ENCODE measurements around the gene USP46.

Gene USP46

DNA sequence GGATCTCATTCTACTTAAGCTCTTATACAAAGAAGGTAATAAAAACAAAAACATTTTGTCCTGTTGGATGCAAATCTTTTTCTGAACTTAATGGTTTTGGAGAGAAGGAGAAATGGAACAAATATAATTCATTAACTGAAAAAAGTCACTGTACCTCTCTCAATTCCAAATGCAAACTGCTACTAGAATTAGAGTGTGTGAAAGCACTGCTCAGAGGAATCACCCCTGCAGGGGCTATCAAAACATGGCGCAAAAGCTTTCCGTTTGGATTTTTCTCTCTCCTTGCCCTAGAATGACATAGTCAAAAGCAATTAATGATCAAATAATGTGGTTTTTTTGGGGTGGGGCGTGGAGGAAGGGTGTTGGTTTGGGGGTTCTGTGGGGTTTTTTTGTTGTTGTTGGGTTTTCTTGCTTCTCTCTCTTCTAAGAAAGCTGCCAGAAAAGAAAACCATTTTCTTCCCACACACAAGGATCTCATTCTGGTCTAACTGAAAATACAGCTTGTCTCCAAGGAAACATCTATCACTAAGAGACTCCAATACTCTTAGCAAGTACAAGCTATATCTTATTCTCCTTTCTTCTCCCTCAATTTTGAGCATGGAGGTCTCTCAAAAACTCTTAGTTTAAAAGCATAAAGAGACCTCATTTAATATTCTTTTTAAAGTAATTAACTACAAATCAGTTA, 41.6 kb downstream of the USP46 start:
- no peak for DNase-seq (ENCODE audit: low read depth)

DNA sequence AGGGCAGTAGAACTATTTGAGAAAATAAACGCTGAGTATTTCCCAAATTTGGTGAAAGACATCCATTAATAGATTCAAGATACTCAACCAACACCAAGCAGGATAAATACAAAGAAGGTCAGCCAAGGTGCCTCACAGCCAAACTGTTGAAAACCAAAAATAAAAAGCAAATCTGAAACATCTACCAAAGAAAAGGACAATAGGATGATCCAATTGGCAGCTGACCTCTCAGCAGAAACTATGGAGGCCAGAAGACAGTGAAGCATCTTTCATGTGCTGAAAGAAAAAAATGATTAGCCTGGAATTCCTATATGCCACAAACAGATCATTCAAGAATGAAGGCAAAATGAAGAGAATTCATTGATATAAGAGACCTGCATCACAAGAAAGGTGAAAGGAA, 44.9 kb downstream of the USP46 start:
- no peak for DNase-seq (ENCODE audit: low read depth)

DNA sequence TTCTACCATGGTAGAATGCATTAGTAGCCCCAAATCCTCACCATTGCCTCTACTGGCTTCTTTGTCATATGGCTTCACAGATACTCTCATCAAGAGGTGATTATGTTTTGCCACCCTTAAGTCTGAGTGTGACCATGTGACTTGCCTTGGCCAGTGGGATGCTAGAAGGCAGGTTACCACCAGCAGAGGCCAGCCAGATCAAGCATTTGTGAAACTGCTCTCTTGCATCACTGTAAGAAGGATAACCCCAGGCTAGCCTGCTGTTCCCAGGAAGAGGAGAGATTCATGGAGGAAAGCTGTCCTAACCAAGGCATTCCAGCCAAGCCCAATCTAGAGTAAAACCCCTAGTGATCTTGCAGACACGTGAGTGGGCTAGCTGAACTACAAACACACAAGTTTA, 46.8 kb downstream of the USP46 start:
- no peak for DNase-seq (ENCODE audit: low read depth)

DNA sequence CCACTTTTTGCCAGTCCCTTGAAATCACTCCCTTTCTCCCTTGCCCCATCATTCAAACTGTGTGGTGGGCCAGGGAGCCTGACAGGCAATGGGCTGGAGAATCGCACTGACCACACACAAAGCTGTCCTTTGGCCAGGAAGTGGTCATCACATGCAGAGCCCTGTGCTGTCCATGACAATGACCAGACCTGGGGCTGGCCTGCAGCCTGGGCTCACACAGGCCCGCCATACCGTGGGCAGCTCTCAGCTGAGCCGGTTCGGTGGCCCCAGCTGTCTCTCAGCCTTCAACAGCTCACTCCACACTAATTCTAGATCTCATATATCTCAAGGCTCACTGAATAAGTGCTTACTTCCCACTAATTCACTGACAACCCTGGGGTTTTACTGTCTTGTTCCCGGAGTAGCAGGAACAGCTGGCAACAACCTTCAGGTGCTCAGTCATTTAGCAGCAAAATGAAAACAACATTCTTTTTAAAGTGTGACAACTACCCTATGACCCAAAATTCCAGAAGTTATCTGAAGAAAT, 48.0 kb downstream of the USP46 start:
- DNase-seq (ENCODE audit: low read depth): no peak

DNA sequence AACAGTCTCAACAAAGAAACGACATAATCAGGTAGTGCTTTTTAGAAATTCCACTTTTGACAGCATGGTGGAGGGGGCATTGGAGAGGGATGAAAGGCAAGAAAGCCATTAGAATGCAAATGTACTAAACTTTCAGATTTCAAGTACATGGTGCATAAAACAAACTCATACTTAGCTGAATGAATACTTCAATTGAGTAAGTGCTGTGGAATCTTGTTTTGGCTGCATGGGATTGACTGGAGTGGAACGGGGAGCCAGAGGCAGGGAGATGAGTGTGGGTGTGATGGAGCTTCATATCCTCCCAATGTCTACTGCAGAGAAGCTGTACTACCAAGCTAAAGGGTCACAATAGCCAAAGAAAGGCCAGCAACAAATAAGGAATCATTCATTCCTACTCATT, 52.4 kb downstream of the USP46 start:
- peak; percentile 10 for DNase-seq (ENCODE audit: low read depth)

DNA sequence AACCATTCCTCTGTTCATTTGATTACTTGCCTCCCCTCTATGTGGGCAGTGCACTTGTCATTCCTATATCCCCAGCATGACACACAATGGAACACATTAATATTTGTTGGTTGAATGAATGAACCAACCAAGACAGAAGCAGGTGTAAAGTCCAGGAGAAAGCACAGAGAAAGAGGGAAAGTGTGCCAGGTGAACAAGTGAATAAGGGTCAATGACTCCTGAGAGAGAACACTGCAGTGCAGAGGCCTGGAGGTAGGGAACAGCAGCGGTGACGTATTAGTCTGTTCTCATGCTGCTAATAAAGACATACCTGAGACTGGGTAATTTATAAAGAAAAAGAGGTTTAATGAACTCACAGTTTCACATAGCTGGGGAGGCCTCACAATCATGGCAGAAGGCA, 53.1 kb downstream of the USP46 start:
- no peak for DNase-seq (ENCODE audit: low read depth)

DNA sequence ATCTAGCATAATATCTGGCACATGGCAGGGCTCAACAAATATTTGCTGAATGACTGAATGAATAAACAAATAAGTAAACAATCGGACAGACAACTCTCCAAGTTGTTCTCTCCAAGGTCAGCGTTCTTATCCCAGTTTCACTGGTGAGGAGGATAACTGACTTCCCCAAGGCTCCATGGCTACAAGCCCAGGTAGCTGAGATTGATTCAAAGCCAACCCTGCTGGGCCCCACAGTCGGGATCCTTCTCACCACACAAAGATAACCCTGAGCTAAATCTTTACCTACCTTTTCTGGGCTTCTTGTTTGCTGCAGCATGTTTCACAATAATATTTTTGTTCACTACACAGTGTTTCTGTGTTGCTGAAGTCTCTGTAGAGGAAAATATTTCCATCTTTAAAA, 54.9 kb downstream of the USP46 start:
- no peak for DNase-seq (ENCODE audit: low read depth)

DNA sequence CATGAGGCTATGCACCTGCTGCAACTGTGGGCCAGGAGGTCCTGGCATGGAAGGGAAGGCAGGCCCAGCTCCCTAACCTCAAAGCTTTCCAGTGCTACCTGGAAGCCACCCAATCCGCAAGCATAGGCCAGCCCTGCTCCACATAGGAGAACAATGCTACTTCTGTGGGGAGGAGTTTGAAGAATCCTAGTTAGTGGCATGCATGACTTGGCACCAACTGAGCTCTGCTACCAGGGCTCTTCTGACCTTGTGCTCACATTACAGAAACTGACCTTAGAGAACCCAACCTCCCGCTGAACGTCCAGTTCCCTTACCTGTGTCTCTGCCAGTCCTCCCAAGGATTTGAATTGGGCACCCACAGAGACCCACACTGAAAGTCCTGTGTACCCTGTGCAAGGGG, 58.8 kb downstream of the USP46 start:
- no peak for DNase-seq (ENCODE audit: low read depth)

DNA sequence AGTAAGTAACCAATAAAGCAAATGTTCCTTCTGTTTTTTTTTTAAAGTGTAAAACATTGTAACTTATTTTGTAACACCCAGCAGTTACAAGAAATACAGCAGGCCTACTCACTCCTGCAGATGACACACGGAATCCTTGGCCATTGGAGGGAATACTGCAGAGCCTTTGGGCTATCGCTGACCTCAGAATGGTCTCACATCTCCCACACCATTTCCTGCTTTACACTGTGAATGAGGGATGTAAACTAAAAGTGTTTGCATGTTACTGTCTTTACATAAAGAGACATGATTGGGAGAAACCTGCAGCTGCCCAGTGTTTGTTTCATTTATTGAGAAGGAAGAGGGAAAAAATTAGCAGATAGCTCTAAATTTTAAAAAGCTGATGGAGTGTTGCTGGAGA, 64.1 kb downstream of the USP46 start:
- DNase-seq (ENCODE audit: low read depth): no peak

DNA sequence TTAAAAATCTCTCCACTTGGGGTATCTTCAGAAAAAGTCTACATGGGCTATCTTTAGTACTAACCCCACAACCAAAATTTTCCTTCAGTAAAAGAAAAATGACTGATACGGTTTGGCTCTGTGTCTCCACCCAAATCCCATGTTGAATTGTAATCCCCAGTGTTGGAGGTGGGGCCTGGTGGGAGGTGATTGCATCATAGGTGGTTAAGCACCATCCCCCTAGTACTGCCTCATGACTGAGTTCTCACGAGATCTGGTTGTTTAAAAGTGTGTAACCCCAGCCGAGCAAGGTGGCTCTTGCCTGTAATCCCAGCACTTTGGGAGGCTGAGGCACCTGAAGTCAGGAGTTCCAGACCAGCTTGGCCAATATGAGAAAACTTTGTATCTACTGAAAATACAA, 66.8 kb downstream of the USP46 start:
- DNase-seq (ENCODE audit: low read depth): no peak

DNA sequence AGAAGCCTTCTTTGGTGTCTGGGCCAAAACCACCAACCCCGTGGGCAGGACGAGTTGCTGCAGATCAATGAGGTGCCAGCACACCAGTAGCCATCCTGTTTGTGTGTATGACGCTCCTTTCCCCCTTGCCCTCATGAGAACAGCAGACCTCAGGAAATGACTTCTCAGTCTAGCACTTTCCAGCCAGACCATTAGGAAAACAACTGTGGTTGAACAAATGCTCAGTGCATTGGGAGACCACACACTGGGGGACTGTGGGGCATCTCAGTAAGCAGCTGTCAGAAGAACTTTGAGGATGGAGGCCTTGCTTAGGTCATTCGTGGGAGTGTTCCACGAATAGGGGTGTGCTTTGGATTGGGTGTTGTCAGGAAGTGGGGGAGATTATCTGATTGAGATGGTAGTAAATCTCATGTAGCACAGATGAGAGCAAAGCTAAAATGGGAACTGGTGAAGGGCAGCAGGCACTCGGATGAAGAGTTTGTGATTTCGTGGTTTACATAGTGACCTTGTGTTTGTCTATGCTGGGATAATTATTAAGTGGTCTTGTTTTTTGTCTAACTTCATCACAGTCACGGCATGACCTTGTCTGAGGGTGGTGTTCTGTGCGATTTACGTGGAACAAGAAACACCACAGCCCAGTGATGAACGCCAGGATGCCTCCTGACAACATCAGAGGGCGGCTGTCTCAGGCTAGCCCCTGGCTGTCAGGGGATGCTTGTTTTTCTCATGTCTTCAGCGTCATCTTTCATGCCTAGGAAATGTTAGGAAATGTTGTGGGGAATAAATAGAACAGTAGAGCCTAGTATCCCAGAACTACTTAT, 70.1 kb downstream of the USP46 start:
- DNase-seq (ENCODE audit: low read depth): no peak

DNA sequence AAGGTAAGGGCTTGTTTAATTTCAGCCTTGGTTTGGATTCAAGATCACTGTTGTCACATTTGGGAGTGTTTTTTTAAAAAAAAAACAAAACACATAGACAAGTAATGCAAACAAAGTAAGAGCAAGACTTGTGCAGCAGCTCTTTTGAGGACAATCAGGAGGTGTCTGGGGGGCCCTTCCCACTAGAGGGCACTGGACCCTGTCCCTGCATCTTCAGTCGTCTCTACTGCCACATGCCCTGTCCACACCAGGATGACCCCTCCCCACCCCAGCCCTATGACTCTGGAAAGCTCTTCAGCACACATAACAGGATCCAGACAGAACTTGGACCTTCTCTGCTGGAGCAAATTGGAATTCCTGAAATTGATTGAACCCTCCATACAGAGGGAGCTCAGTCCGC, 71.0 kb downstream of the USP46 start:
- DNase-seq (ENCODE audit: low read depth): no peak

DNA sequence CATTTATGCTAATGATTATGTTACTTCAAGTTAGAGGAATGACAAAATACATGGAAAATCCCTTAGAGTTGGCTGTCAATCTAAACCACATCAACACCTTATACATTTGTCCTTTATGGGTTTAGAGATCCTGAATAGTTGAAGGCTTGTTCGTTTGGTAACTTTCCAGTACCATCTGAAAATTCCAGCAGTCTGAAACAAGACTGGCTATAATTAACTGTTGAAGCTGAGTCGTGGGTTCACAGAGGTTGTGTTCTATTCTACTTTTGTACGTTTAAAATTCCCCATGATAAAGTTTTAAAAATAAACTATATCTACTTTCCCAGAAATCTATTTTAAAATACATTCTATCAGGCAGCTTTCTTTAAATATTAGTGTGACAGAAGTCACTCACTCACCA, 73.0 kb downstream of the USP46 start:
- DNase-seq (ENCODE audit: low read depth): no peak

DNA sequence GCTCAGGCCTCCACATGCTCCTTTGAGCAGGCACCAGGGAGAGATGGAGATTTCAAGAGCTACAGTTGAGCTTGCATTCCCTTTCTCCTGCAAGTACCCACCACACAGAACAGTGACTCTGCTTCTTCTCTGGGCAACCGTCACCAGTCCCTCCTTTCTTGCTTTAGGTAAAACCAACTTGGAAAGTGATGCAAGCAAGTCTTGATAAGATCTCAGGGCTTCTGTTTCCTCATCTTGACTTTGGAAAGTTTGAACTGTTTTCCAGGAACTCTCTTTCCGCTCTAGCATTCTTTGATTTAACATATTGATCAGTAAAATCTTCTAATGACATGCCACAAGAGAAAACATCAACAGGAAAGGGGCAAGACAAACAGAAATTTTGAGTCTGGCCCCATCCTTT, 73.7 kb downstream of the USP46 start:
- no peak for DNase-seq (ENCODE audit: low read depth)

DNA sequence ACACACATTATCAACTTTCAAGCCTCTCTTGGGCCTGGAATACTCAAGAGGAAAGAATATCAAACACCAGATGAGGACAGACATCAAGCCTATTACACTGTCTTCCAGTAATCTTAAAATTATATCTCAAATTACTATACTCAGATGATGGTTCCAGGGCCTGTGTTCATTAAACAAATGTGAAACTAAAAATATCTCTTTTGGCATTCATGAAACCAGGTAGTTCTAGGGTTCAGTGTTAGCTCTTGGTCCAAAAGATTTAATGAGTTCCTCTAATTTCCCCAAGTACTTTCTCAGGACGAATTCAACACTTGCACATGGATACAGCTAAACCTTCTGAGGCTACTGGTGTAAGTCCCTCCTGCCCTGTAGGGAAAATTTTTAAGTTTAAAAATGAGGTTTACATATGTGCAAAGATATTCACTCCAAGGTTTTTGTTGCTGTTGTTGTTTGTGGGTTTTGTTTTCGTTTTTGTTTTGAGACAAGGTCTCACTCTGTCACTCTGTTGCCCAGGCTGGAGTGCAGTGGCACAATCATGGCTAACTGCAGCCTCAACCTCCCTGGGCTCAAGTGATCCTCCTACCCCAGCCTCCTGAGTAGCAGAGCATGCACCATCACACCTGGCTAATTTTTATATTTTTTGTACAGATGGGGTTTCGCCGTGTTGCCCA, 79.4 kb downstream of the USP46 start:
- DNase-seq (ENCODE audit: low read depth): no peak

DNA sequence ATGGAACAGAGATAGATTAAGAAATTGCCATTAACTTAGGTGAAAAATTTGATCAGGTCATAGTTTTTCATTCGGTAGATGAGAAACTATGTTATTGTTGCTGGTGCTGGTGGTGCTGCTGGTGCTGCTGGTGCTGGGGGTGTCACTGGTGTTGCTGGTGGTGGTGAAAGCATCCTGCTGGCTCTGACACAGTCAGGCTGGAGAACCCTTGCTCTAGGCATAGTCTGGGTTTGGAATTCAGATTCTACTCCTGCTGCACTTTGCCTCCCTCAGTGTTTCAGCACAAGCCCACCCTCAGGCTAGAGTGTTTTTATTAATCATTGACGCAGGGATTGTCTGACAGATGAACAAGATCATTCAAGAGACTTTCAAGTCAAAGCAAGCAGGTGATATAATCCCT, 80.2 kb downstream of the USP46 start:
- no peak for DNase-seq (ENCODE audit: low read depth)

DNA sequence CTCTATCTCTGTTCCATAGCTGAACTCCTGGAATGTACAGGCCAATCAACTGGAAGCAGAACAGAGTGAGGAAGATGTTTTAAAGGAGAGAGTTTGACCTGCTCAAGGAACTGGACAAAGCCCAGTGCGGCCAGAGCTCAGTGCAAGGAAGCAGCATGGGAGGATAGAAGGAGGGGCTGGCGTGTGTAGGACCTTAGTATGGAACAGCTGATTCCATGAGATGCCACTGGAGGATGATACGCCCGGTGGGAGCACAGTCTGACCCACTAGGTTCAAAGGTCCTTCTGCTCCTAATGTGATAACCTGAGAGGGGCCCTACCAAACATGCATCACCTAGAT, 81.5 kb downstream of the USP46 start:
- DNase-seq (ENCODE audit: low read depth): no peak

DNA sequence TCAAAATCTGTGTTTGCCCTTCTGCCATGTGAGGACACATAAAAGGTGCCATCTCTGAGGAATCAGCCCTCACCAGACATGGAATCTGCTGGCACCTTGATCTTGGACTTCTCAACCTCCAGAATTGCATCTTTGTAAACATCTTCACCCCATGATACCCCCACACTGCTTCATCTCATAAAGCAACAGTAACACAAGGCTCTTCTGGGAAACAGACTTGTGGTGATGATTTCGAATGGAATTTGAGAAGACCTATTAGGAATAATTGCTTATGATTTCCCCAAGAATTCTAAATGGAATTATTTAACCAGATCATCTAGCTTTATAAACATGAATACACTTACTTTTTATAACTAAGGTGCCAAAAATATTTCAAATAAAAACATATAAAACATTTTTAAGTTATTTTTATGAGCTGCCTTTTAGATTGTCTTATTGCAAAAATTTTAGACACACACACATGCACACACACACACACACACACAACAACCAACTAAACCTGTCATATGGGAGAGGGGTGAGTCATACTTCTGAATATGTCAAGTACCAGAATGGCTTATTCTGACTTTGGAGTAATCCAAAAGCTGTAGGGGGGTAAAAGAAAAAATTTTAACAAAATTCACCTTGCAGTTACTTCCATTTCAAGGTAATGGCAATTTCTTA, 82.0 kb downstream of the USP46 start:
- peak; percentile 28 for DNase-seq (ENCODE audit: low read depth)

DNA sequence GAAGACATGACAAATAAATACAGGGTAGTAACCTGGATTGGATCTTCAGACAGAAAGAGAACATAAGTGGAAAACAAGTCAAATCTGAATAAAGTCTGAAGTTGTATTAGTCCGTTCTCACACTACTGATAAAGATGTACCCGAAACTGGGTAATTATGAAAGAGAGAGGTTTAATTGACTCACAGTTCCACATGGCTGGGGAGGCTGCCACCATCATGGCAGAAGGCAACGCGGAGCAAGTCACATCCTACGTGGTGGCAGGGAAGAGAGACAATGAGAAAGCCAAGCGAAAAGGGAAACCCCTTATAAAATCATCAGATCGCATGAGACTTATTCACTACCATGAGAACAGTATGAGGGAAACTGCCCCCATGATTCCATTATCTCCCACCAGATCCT, 82.8 kb downstream of the USP46 start:
- DNase-seq (ENCODE audit: low read depth): no peak

DNA sequence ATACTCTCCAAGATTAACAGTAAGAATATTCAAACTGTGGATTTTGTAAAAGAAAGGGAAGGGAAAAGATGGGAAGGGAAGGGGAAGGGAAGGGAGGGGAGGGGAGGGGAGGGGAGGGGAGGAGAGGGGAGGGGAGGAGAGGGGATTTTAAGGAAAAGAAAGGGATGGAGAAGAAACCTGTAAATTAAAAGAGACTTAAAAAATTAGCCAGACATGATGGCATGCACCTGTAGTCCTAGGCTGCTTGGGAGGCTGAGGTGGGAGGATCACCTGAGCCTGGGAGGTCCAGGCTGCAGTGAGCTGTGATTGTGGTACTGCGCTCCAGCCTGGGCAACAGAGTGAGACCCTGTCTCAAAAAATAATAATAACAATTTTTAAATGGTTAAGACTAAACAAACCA, 83.7 kb downstream of the USP46 start:
- no peak for DNase-seq (ENCODE audit: low read depth)

DNA sequence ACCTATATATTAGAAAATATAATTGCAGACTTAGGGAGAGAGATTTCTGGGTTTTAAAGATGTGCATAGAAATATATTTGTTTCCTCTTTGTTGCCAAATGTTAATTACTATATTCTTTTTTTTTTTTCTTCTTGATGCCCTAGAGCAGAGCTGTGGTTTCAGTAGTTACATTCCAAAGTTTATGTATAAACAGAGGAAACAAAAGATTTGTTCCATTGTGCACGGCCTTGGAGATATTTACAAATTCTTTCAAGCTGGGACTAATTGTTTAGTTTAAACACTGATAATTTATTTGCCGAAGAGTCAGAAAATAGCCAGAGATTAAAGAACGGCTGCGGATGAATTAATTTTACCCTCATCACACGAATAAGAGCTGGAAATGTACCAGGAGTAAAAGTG, 85.1 kb downstream of the USP46 start:
- DNase-seq (ENCODE audit: low read depth): no peak

DNA sequence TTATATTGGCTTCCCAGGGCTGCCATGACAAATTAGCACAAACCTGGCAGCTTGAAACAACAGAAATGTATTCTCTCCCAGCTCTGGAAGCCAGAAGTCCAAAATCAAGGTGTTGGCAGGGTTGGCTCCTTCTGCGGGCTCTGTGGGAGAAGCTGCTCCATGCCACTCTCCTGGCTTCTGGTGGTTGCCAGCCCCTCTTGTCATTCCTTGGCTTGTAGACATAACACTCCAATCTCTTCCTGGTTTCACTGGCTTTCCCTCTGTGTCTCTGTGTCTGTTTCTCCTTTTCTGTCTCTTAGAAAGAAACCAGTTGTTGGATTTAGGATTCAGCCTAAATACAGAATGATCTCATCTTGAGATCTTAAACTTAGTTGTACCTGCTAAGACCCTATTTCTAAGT, 85.5 kb downstream of the USP46 start:
- no peak for DNase-seq (ENCODE audit: low read depth)

Data from GM04504 (cell line).